Fibroblast of peridontal ligament (primary cell): Measurements from ENCODE around the gene PLCL1.
A peak's percentile ranks its signal among the peaks of the same experiment; 100 is the strongest.

Experiments
- DNase-seq: peaks from one replicate; pipeline ENCODE4 v3.0.0-alpha.2; 2010; ENCODE audit errors: extremely low read depth

The PLCL1 gene

GRCh38 chr2:198116756-198117155, 312.4 kb downstream of the PLCL1 start:
- DNase-seq: peak; percentile 54

DNA sequence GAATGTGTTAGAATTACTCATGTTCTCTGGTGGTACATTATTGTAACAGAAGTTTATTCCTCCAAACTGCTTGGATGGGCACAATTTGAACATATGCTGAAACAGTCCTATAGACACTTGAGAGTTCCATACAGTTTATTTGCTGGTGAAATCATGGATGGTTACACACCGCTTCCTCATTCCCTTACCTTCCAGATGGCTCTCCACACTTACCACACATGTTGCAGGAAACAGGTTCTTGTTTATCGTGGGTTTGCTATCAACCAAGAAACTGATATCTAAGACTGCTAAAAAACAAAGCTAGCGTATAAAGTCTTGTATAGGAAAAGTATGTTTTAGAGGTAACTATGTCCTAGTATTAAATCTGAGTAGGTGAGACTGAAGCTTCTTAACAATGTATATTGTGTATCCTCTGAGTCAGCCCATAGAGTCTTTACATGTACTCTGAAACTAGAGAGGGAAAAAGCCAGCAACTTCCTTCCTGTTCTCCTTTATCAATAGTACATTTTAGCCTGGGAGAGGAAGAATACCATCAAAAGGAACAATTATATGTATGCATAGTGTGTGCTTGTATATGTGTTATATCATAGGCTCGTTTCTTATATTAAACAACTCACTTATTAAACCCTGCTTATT, 313.1 kb downstream of the PLCL1 start:
- no peak for DNase-seq

DNA sequence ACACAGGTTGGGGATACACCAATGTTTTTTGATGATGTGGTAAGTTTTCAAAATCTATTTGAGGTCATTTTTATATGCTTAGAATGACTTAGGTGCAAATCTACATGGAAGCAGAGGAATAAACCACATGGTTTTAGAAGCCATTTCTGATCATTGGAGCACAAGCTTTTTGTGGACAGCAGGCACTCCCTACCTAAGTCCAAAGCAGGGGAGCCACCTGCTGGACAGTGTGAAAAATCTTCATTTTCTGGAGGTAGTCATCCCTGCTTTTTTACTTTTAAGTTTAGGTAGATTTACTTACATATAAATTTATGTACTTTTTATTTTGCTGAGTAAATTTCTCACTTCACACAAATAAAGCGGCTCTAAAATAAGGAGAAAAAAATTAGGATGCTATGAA, 323.2 kb downstream of the PLCL1 start:
- peak; percentile 75 for DNase-seq

DNA sequence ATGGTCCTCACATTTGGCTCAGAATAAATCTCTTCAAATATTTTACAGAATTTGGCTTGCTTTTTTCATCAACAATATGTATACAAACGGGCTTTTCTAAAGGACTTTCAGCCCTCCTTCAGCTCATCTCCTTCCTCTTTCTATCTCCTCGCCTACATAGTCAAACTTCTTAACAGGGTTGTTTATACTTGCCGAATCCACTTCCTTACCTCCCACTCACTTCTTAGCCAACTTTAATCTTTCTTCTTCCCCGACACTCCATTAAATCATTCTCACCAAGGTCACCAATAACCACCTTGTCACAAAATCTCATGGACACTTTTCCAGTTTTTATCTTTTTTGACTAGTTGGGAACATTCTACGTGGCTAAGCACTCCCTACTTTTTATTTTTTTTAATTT, 325.2 kb downstream of the PLCL1 start:
- DNase-seq: no peak

DNA sequence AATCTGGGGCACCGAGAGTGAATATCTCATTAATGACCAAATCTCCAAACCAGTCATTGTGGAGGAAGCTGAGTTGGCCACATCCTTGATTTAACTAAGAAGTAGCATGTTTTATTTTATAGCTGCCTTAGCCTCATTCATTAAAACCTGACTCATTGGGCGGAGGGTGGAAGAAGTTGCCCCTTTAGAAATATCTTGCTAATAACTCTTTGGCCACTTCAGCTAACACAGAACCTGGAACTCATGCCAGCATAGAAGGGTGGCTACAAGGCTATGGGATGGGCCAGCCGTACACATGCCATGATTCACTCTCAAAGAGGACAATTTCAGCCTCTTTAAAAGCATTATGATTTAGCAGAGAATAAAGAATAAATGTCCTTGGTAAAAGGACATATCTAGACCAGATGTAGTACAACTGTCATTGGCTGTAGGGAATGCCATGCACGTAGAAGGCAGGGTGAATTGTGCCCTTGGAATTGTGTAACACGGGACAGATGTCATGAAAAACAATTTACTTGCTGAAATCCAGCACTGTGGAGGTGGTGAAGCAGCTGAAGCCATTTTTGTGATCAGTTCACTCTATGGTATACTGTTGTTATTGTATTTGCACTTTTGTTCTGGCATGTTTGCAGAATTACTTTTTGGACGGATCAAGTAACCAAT, 330.0 kb downstream of the PLCL1 start:
- no peak for DNase-seq

- no peak for DNase-seq
These were observed 331.1 kb downstream of the PLCL1 start for GRCh38 chr2:198135481-198135934.

DNA sequence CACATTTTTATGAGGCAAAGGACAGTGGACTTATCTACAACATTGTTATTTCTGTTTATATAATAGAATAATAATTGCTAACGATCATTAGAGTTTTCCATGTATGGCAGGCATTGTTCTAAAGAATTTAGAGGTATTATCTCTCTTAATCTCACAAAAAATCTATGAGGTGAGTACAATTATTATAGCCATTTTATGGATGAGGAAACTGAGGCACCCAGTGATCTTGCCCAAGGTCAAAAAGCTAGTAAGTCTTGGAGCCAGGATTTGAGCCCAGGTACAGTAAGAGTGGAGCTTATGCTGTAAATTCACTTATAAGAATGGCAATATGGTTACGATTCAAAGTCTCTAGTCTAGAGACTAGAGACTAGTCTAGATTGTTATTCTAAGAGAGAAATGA, 331.7 kb downstream of the PLCL1 start:
- DNase-seq: no peak

DNA sequence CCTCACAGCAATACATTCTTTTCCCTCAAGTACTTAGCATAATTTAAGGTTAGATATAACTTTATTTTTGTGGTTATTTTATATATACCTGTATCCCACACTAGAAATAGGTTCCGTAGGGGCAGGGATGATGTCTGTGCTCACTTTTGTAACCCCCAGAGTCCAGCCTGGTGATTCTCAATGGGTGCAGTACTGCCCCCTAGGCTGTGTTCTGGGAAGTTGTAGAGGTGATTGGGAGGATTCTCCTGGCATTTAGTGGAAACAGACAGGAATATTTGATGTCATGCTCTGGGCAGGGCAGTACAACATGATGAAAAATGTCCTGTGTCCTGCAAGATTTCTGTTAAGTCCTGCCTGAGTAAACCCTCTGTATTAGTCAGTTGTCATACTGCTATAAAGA, 333.3 kb downstream of the PLCL1 start:
- DNase-seq: no peak

DNA sequence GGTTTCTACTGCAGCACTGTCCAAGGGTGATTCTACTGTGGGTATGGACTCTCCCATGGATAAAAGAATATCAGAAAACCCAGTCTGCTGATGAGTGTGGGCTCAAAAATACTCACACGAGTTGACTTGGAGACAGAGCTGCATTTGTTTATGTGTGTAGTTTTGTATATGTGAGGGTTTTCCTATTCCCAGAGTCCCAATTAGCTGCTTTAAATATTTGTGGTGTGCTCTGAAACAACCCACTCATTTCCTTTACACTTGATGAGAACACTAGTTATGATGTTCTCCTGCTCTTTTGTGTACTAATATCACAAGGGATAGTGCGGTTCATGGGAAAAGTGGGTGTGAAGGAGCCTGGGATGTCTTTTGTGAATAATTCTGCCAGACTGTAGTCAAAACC, 337.3 kb downstream of the PLCL1 start:
- no peak for DNase-seq

DNA sequence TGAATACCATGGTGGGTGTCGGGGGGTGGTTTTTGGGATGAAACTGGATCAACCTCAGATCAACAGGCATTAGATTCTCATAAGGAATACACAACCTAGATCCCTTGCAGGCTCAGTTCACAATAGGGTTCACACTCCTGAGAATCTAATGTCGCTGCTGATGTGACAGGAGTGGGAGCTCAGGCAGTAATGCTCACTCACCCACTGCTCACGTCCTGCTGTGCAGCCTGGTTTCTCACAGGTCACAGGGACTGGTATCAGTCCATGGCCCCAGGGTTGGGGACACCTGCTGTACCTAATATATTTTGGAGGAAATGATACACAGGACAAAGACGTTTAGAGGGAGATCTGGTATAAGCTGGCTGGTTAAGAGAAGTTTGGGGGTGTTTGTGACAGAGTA, 338.8 kb downstream of the PLCL1 start:
- no peak for DNase-seq

- no peak for DNase-seq
These were observed 339.4 kb downstream of the PLCL1 start for GRCh38 chr2:198143793-198144192.

DNA sequence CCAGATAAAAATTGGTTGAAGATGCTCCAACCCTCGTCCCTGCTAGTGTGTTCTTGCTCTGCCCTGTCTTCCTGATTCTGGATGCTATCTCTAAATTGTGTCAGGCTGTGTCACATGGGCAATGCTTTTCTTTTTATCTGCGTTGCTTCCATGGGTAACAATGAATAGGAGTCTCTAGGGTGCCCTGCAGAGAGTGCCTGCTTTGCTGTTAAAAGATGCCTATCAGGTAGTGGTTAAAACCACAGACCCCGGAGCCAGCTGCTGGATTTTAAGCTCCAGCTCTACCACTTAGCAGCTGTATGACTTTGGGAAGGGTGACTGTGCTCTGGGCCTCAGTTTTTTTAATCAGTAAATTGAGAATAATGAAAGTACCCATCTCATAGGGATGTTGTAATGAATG, 340.3 kb downstream of the PLCL1 start:
- no peak for DNase-seq

- DNase-seq: no peak
These were observed 342.1 kb downstream of the PLCL1 start for GRCh38 chr2:198146346-198146940.

DNA sequence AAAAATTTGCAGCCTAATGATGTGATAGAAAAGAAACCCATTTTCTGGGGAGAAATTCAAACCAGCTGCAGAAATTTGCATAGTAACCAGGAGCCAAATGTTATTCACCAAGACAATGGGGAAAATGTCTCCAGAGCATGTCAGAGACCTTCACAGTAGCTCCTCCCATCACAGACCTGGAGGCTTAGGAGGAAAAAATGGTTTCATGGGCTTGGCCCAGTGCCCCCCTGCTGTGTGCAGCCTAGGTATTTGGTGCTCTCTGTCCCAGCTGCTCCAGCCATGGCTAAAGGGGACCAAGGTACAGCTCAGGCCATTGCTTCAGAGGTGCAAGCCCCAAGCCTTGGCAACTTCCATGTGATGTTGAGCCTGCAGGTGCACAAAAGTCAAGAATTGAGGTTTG, 352.9 kb downstream of the PLCL1 start:
- no peak for DNase-seq

DNA sequence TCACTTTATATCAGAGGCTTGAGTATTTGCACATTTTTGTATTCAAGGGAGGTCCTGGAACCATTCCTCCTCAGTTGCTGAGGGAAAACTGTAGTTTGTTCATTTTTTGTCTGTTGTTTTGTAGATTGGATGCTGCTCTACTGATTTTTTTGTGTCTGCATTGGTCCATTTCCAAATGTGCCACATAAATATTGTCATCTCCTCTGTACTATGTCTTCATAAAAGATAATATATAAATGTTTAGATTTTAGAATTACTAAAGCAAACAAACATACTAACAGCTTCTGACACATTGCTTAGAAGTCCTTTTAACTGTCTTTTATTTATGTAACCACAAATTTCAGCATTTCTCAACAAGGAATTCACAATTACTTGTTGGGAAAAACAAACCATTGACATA, 356.8 kb downstream of the PLCL1 start:
- no peak for DNase-seq

- DNase-seq: no peak
These were observed 357.9 kb downstream of the PLCL1 start for GRCh38 chr2:198162276-198162675.

DNA sequence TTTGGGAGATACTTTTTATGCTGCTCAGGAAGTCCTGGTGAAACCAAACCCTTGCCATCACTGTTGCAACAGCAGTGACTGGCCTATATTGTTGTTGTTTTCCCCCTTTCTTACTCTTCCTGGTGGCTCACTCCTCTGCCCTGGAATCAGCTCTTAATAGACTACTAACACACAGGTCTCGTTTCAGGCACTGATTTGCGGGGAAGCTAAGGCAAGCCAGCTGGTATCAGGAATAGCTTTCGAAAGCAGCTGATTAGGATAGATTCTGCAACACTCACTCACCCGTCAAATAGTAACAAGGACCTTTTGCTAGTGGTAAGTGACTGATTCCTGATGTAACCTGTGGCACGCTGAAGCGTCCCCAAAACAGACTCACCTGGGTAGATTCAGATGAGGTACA, 360.4 kb downstream of the PLCL1 start:
- no peak for DNase-seq

DNA sequence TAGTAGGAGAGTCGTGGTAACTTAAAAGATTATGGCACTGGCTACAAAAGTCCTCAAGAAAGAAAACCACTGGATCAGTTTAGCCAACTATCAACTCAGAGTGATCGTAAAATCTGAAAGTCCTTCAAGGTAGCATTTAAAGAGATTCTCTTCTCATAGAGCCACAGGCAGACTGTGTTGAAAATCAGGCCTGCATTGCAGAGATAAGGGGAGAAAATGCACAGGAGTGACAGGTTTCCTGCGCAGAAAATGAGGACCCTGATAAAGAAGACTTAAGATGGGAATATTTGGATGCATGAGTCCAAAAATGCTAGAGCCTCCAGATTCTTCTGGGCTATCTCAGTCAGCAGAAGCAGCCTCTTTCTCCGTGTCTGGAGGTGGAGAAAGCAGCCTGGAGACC, 360.9 kb downstream of the PLCL1 start:
- no peak for DNase-seq

DNA sequence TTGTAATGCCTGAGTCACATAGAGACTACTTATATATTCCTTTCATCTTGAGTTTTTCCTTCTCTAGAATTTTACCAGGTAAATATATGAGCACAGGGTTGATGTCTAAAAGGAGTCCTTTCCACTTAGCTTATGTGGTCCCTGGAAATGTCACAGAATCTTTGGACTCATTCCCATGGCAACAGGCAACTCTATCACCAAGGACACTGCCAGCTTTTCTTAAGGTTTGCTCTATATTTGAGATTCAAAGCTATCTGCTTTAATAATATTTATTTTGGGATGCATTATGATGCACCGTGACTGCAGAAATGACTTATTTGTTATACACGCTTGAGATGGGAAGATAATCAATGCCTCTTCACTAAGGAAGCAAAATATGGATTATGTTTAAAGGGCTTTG, 363.0 kb downstream of the PLCL1 start:
- DNase-seq: no peak

DNA sequence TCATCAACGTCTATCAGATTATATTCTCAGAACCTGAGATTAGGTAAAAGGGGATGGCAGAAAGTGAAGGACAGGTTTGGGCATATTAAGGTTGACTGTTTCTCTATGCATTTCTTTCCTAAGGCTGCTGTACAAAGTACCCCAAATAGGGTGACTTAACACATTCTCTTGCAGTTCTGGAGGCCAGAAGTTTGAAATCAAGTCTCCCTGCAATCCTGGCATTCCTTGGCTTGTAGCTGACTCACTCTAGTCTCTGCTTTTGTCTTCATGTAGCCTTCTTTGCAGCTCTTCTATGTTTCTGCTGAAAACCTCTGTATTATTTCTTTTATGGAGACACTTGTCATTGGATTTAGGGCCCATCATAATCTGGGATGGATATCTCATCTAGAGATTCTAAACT, 364.3 kb downstream of the PLCL1 start:
- DNase-seq: no peak

- no peak for DNase-seq
These were observed 368.8 kb downstream of the PLCL1 start for GRCh38 chr2:198173242-198173641.

DNA sequence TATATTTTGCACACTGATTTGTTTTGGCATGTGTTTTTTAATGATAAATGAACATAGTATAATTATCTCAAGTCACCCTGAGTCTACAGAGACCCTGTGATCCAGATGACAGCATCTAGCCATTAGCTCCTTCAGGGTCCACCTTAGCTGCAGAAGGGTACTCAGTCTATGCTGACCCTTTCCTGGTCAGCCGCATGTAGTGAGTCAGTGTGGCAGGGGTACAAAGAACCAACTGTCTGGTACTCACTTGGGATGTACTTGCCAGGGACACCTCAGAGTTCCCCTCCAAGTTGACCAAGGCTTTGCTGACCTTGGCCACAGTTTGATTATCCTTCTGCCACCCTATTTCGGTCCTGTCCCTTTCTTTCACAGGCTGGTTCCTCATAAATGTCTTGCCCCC, 369.5 kb downstream of the PLCL1 start:
- DNase-seq: no peak

DNA sequence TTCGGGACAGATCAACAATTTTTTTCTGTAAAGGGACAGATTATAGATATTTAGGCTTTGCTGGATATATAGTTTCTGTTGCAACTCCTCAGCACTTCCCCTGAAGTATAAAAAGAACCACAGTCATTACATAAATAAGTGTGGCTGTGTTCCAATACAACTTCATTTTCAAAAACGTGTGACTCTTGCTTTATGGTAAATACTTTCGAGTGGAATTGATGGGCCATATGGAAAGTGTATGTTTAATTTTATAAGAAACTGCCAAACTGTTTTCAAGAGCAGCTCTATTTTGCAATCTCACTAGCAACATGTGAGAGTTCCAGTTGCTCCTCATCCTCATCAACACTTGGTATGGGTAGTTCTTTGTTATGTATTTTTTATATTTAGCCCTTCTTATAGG, 370.9 kb downstream of the PLCL1 start:
- no peak for DNase-seq

GRCh38 chr2:198177040-198177439, 372.6 kb downstream of the PLCL1 start:
- DNase-seq: no peak
